Measurements from ENCODE around the gene ZNF205.
A peak's percentile ranks its signal among the peaks of the same experiment; 100 is the strongest.

The ZNF205 gene

GRCh38 chr16:3147757-3148104, 35.3 kb downstream of the ZNF205 start:
- Histone ChIP-seq H3K4me1 (no peaks in the 10 kb centered on the region; the same call in 1 of the 2 replicates), H3K4me3 (no peak overlapping the region), H3K9me3 (no peaks in the 10 kb centered on the region), H3K27me3 (ENCODE audit: low read depth) (no peaks in the 10 kb centered on the region), H3K36me3 (replicated peaks) (no peaks in the 10 kb centered on the region)
- in situ Hi-C loops (cut with MboI; ENCODE audit: low sequenced_read_pairs): loop anchor here (5.0 kb wide), 1 partner anchor 50 kb away; the partner anchor contains the start of gene ZSCAN10
- DNase-seq (ENCODE audit: low spot score in 2 of 2): no peak

GRCh38 chr16:3148256-3149192, 36.1 kb downstream of the ZNF205 start:
- Histone ChIP-seq H3K4me1 (peaks cover 2% of the 10 kb centered on the region; the same call in 1 of the 2 replicates), H3K27me3 (ENCODE audit: low read depth) (no peaks in the 10 kb centered on the region), H3K36me3 (replicated peaks) (no peaks in the 10 kb centered on the region), H3K4me3 (no peak overlapping the region; the same call in 1 of the 2 replicates), H3K9me3 (no peaks in the 10 kb centered on the region)
- no peak for DNase-seq (ENCODE audit: low spot score in 2 of 2)
- in situ Hi-C loops (cut with MboI; ENCODE audit: low sequenced_read_pairs): loop anchor here (5.0 kb wide), 1 partner anchor 51 kb away; the partner anchor contains the start of gene ZSCAN10

- H3K4me3 ChIP-seq: peak overlapping the region; percentile 49
- H3K9me3 ChIP-seq: no peaks in the 10 kb centered on the region
- H3K27me3 ChIP-seq (ENCODE audit: low read depth): no peaks in the 10 kb centered on the region
- in situ Hi-C loops (cut with MboI; ENCODE audit: low sequenced_read_pairs): loop anchor here (5.0 kb wide), 1 partner anchor 52 kb away; the partner anchor contains the start of gene ZSCAN10
- DNase-seq (ENCODE audit: low spot score in 2 of 2): peak in 1 of 2 experiments; percentile 8
- peaks cover 2% of the 10 kb centered on the region; the same call in 1 of the 2 replicates for H3K4me1 ChIP-seq
- no peaks in the 10 kb centered on the region for H3K36me3 ChIP-seq (replicated peaks)
These were observed 36.8 kb downstream of the ZNF205 start for GRCh38 chr16:3149193-3149530.

GRCh38 chr16:3149630-3150345, 37.4 kb downstream of the ZNF205 start:
- no peaks in the 10 kb centered on the region for H3K27me3 ChIP-seq (ENCODE audit: low read depth)
- peak; percentile 39 to 84 for DNase-seq (ENCODE audit: low spot score in 2 of 2)
- H3K36me3 ChIP-seq (replicated peaks): no peaks in the 10 kb centered on the region
- in situ Hi-C loops (cut with MboI; ENCODE audit: low sequenced_read_pairs): loop anchor here (5.0 kb wide), 1 partner anchor 52 kb away; the partner anchor contains the start of gene ZSCAN10
- H3K4me1 ChIP-seq: peaks cover 2% of the 10 kb centered on the region; the same call in 1 of the 2 replicates
- H3K9me3 ChIP-seq: no peaks in the 10 kb centered on the region
- peak overlapping the region; percentile 49 for H3K4me3 ChIP-seq

- DNase-seq (ENCODE audit: low spot score in 2 of 2): peak; percentile 97
- H3K9me3 ChIP-seq: no peaks in the 10 kb centered on the region
- H3K27me3 ChIP-seq (ENCODE audit: low read depth): no peaks in the 10 kb centered on the region
- in situ Hi-C loops (cut with MboI; ENCODE audit: low sequenced_read_pairs): no loop called here
- H3K4me1 ChIP-seq: peaks cover 2% of the 10 kb centered on the region; the same call in 1 of the 2 replicates
- no peaks in the 10 kb centered on the region for H3K36me3 ChIP-seq (replicated peaks)
- H3K4me3 ChIP-seq: peak overlapping the region; percentile 49
These were observed 38.2 kb downstream of the ZNF205 start for GRCh38 chr16:3150346-3151218.

- peaks cover 2% of the 10 kb centered on the region; the same call in 1 of the 2 replicates for H3K4me1 ChIP-seq
- H3K36me3 ChIP-seq (replicated peaks): no peaks in the 10 kb centered on the region
- H3K4me3 ChIP-seq: peak overlapping the region; percentile 35
- H3K9me3 ChIP-seq: no peaks in the 10 kb centered on the region
- no peaks in the 10 kb centered on the region for H3K27me3 ChIP-seq (ENCODE audit: low read depth)
- DNase-seq (ENCODE audit: low spot score in 2 of 2): no peak
- in situ Hi-C loops (cut with MboI; ENCODE audit: low sequenced_read_pairs): no loop called here
These were observed 39.6 kb downstream of the ZNF205 start for GRCh38 chr16:3152027-3152276.

DNA sequence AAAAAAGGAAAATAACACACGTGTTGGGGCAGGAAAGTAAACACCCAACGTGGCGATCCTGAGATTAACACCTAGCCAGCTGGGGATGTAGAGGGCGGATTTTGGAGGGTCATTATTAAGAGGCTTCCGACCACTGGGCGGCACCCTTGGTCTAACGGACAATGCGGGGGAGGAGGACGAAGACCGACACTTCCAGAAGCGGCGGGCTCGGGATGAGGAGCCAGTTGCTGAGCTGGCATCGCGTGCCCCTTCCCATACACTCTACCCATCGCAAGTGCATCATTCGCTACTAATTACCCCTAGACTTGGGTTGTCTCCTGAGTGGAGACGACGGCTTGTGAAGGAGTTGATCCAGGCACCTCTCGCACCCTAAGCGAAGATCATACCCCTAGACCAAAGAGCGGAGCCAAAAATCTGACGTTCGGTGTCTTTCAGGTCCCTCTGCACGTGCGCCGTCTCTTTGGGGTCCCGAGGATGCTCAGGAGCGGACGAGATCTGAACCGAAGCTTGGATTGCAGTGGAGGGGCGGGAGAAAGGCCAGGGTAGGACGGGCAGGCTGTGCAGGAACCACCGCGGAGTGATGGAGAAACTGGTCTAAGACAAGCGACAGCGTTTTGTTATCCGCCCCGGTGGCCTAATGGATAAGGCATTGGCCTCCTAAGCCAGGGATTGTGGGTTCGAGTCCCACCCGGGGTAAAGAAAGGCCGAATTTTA, 40.0 kb downstream of the ZNF205 start:
- Histone ChIP-seq H3K27me3 (ENCODE audit: low read depth) (no peaks in the 10 kb centered on the region), H3K4me1 (peaks cover 2% of the 10 kb centered on the region; the same call in 1 of the 2 replicates), H3K9me3 (no peaks in the 10 kb centered on the region), H3K36me3 (replicated peaks) (no peaks in the 10 kb centered on the region), H3K4me3 (peak overlapping the region; percentile 35)
- in situ Hi-C loops (cut with MboI; ENCODE audit: low sequenced_read_pairs): no loop called here
- DNase-seq (ENCODE audit: low spot score in 2 of 2): peak; percentile 90 to 96

DNA sequence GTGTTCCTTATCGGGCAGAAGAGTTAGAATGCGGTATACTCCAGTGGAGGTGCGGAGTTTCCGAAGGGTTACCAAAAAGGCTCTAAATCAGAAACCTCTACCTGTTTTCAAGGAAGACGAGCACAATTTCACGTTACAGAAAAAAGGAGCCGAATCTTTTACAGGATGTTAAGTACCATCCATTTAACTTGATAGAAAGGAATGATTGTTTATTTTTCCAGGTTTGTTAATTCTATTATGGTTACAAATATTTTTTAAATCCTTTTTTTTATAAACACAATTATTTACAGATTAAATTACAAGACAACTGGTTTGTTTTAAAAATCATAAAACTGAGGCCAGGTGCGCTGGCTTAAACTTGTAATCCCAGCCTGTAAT, 40.6 kb downstream of the ZNF205 start:
- Histone ChIP-seq H3K4me1 (peaks cover 2% of the 10 kb centered on the region; the same call in 1 of the 2 replicates), H3K27me3 (ENCODE audit: low read depth) (no peaks in the 10 kb centered on the region), H3K9me3 (no peaks in the 10 kb centered on the region), H3K36me3 (replicated peaks) (no peaks in the 10 kb centered on the region), H3K4me3 (no peak overlapping the region; the same call in 1 of the 2 replicates)
- DNase-seq (ENCODE audit: low spot score in 2 of 2): no peak
- in situ Hi-C loops (cut with MboI; ENCODE audit: low sequenced_read_pairs): no loop called here

- Histone ChIP-seq H3K9me3 (no peaks in the 10 kb centered on the region), H3K4me3 (no peak overlapping the region), H3K4me1 (peaks cover 2% of the 10 kb centered on the region; the same call in 1 of the 2 replicates), H3K27me3 (ENCODE audit: low read depth) (no peaks in the 10 kb centered on the region), H3K36me3 (replicated peaks) (no peaks in the 10 kb centered on the region)
- in situ Hi-C loops (cut with MboI; ENCODE audit: low sequenced_read_pairs): no loop called here
- no peak for DNase-seq (ENCODE audit: low spot score in 2 of 2)
These were observed 42.8 kb downstream of the ZNF205 start for GRCh38 chr16:3155181-3155580.

DNA sequence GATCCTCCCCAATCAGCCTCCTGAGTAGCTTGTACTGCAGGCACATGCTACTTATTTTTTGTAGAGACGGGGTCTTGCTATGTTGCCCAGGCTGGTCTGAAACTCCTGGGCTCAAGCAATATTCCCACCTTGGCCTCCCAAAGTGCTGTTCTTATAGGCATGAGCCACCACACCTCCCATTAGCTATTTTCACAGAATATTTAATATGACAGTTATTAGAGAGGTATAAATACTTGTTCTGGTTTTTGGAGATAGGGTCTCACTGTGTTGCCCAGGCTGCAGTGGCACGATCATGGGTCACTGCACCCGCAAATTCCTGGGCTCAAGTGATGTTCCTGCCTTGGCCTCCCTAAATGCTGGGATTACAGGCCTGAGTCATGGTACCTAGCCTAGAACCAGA, 43.6 kb downstream of the ZNF205 start:
- in situ Hi-C loops (cut with MboI; ENCODE audit: low sequenced_read_pairs): no loop called here
- Histone ChIP-seq H3K27me3 (ENCODE audit: low read depth) (no peaks in the 10 kb centered on the region), H3K36me3 (replicated peaks) (no peaks in the 10 kb centered on the region), H3K4me3 (no peak overlapping the region), H3K9me3 (no peaks in the 10 kb centered on the region), H3K4me1 (peaks cover 2% of the 10 kb centered on the region; the same call in 1 of the 2 replicates)
- no peak for DNase-seq (ENCODE audit: low spot score in 2 of 2)

DNA sequence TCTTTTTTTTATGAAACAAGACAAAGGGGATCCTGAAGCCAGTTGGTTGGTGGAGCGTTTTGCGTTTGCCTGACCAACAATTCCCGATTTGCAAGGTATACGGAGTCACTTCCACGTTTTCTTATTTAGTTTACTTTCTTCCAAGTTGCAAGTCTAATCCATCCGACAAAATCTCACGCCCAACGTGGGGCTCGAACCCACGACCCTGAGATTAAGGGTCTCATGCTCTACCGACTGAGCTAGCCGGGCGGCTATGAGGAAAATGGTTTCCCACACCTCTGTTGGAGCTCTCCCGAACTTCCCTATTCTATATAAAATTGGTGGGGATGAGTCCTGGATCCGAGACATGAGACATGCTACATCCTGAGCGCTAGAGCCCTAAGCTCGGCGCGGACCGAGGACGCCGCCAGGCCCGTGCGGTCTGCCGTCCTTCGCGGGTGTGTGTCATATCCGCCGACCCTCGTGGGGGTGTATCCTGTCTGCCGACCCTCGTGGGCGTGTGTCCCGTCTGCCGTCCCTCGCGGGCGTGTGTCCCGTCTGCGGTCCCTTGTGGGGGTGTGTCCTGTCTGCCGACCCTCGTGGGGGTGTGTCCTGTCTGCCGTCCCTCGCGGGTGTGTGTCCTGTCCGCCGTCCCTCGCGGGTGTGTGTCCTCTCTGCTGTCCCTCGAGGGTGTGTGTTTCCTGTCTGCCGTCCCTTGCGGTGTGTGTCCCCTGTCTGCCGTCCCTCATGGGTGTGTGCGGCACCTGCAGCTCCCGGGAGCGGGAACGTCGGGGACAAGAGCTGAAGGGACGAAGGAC, 45.0 kb downstream of the ZNF205 start:
- peak; percentile 90 to 94 for DNase-seq (ENCODE audit: low spot score in 2 of 2)
- H3K4me1 ChIP-seq: peaks cover 2% of the 10 kb centered on the region; the same call in 1 of the 2 replicates
- H3K9me3 ChIP-seq: no peaks in the 10 kb centered on the region
- H3K27me3 ChIP-seq (ENCODE audit: low read depth): no peaks in the 10 kb centered on the region
- H3K4me3 ChIP-seq: peak overlapping the region; percentile 58
- in situ Hi-C loops (cut with MboI; ENCODE audit: low sequenced_read_pairs): no loop called here
- no peaks in the 10 kb centered on the region for H3K36me3 ChIP-seq (replicated peaks)

GRCh38 chr16:3158026-3158509, 45.7 kb downstream of the ZNF205 start:
- Histone ChIP-seq H3K27me3 (ENCODE audit: low read depth) (no peaks in the 10 kb centered on the region), H3K4me3 (peak overlapping the region; percentile 58), H3K36me3 (replicated peaks) (no peaks in the 10 kb centered on the region), H3K9me3 (no peaks in the 10 kb centered on the region), H3K4me1 (peaks cover 2% of the 10 kb centered on the region; the same call in 1 of the 2 replicates)
- in situ Hi-C loops (cut with MboI; ENCODE audit: low sequenced_read_pairs): no loop called here
- DNase-seq (ENCODE audit: low spot score in 2 of 2): peak in 1 of 2 experiments; percentile 57
